NCI-H2171 treated with DMSO at 0.1 percent for 48 hours (cell line): ENCODE measurements around the gene PPFIBP2.

Experiments used
- DNase-seq: peaks from one replicate; lab custom pipeline; 2025; lab: John Stamatoyannopoulos, UW

Gene PPFIBP2

DNA sequence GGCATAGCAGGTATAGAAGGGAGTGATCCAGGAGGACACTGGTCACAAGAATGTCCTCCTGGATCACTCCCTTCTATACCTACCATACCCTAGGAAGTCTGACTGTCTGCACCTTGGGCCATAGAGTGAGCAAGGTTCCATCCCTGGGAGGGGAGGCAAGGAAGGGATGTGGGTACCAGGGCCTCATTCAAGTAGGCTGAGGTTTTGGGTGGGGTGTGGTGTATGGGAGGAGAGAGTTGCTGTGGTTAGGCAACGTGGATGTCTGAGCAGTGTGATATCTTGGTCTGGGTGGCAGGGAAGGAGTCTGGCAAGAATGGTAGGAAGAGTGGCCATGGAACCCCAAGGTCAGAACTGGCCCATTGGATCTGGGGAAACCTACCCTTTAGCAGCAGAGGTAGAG, 13.2 kb downstream of the PPFIBP2 start:
- no peak for DNase-seq

DNA sequence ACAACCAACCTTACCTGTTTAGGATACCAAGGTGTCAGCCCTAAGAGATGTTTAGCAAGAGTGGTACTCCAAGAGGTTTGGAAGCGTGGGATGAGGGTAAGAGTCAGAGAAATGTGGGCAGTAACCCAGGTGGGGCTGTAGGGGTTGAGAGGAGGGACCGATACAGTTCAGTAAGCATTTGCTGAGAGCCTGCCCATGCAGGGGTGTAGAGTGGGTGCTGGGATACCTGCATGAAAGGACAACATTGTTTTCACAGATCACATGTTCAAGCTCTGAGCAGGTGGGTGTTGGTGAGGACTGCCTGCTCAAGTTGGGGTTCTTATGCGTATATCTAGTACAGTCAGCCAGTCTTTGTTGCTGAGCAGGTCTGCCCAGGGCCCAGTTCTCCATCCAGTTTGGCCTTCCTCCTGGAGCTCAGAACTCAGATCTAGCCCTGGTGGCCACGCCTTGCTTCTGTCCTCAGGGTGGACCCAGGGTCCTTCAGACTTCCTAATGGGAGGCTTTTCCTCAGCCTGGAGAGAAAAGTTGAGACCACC, 14.8 kb downstream of the PPFIBP2 start:
- no peak for DNase-seq

DNA sequence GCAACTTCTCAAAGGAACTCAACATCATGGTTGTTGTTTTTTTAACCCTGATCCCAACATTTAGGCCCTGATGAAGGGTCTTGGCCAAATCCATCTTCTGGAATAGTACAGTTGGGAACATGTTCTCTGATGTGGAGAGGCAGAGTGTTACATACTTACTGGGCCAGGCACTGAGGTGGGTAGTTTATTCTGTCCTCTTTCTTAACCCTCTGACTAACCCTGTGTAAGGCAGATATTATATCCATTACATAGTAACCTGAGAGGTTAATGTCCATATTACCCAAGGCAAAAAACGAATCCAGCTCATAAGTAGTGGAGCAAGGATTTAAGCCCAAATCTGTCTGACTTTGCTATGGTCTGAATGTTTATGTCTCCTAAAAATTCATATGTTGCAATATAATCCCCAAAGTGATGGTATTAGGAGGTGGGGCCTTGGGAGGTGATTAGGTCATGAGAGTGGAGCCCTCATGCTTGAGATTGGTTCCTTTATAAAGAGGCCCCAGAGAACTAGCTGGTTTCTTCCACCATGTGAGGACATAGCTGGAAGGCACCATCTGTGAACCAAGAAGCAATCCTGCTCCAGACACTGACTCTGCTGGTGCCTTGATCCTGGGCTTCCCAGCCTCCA, 16.3 kb downstream of the PPFIBP2 start:
- DNase-seq = no peak

DNA sequence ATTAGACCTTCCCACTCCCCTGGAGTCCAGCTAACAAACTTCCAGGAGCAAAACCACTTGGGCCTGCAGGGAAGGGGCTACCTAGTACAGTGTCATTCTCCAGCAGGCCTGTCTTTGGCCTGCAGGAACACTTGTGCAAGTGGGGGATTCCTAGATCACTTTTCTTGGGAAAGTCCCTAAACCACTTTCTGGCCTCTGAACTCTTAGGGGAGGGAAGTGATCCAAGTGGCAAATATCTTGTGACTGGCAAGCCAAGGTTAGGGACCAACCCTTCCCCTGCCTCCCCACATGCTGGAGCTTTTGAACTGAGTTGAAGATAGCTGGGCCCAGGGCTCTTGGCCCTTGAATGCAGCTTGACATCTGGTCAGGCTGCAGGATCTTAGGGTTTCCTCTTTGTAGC, 17.2 kb downstream of the PPFIBP2 start:
- no peak for DNase-seq

DNA sequence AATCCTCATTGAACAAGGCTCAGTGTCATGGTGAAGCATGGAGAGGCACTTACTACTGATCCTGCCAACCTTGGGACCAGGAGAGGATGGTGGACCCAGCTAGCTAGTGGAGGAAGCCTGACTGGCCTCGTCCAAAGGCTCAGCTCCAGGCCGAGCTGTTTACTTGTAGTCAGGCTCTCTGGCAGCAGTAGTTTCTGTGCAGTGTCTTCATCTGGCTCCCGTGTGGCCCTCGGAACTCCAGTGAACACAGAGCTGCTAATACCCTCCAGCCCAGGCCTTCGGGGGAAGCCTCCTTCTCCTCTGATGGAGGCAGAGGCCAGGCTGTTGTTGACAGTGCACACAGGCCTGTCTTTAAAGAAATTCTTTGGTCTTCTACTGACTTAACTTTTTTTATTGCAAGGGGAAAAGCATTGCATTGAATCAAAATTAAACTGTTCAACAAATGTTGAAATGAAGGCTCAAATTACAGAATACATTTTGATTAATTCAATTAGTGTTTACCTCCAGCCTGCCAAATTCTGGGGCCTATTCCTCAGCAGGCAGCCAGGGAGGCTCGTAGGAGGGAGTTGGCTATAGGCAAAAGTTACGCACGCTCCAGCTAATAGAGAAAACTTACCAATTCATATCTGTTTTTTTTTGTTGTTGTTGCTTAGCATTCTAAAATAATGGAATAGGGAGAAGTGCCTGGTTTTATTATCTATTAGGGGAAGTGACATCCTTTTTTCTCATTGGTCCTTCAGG, 18.8 kb downstream of the PPFIBP2 start:
- DNase-seq = no peak

DNA sequence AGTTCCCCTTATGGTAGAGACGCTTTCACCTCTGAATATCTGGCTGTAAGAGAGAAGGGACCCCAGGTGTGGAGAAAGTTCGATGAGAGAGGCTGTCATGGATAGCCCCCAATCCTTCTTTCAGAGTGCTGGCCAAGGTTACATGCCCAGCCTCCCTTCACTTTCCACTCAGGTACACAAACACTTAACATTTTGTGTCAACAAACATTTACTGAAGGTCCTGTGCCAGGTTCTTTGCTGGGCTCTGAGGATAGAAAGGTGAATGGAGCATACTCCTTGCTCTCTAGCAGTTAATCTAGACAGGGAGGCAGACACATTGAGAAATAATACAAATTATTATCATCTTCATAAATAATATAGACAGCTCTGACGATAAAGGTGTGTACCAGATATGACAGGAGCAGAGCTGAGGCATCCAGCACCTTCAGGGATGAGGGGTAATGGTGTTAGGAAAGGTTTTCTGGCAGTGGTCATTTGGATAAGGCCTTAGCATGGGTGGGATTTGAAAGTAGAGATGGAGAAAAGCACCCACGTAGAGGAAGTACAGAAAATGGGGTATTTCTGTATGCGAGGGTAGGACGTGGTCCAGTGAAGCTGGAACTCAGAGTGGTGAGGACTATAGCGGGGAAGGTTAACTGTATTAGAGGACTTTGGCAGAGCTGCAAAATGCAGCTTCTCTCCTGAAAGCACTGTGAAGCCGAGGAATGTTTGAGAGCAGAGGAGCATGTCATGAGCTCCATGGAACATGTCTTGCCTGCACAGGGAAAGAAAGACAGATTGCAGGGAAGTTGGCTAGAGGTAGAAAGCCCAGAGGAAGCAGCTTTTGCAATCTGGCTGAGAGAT, 19.6 kb downstream of the PPFIBP2 start:
- DNase-seq = no peak

DNA sequence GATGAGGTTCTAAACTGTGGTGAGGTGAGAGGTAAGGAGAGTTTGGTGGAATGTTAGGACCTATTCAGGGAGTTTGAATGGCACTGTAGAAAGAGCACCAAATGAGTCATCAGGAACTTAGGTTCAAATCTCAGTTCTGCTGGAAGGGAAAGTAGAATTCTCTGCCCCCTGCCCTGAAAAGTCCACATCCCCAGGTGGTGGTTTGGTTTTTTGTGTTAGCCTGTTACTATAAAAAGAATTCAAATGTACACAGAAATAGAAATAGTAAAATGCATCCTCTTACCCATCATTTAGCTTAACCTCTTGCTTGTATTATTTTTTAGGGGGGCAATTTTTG, 20.2 kb downstream of the PPFIBP2 start:
- DNase-seq = no peak

DNA sequence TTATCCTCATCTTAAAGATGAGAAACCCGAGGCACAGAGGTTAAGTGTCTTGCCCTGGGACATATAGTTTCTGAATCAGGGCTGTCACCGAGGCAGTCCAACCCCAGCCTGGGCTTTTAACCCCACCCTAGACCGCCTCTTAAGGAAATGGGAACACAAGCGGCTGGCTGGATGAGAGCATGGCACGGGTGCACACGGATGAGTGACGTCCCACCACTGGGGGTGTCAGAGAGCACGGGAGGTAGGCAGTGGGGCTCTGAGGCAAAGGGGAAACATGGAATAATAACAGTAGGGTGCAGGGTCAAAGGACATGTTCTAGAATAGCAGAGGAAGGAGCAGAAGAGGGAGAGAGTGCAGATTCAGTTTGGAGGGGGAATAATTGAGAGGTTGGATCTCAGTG, 22.3 kb downstream of the PPFIBP2 start:
- DNase-seq = no peak

DNA sequence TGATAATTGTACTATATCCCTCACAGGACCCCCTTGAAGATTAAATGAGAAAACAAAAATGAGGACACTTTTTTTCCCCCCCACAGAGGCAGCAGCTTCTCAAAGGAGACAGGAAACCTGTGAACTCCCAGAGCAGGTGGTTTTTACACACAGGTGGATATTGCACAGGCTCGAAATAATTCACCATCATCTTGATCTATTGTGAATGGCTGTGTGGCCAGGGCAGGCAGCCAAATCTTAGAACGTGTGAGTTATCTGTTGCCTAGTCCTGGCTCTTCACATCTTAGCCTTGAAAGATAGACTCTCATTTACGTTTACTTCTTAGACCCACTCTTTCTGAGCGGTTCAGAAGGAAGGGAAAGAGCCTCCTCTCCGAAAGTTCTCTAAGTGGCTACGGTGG, 23.5 kb downstream of the PPFIBP2 start:
- DNase-seq = no peak

DNA sequence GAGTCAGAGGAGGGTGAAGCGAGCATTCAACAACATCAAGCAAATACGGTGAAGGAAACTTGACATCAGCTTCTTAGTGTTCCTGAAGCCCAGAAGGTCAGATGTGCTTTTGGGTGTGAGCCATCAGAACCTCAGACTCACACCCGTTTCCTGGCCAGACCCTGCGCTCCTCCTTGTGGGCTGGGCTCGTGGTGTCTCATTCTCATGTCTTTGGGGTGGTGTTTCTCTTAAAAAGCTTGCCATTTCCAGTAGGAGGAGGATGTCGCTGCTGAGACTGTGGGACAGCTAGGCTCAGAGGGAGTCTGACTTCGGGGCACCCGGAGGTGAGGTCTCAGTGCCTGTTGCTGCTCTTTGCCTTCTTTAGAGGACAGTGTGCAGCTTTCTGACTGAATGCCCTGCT, 24.2 kb downstream of the PPFIBP2 start:
- DNase-seq = no peak

DNA sequence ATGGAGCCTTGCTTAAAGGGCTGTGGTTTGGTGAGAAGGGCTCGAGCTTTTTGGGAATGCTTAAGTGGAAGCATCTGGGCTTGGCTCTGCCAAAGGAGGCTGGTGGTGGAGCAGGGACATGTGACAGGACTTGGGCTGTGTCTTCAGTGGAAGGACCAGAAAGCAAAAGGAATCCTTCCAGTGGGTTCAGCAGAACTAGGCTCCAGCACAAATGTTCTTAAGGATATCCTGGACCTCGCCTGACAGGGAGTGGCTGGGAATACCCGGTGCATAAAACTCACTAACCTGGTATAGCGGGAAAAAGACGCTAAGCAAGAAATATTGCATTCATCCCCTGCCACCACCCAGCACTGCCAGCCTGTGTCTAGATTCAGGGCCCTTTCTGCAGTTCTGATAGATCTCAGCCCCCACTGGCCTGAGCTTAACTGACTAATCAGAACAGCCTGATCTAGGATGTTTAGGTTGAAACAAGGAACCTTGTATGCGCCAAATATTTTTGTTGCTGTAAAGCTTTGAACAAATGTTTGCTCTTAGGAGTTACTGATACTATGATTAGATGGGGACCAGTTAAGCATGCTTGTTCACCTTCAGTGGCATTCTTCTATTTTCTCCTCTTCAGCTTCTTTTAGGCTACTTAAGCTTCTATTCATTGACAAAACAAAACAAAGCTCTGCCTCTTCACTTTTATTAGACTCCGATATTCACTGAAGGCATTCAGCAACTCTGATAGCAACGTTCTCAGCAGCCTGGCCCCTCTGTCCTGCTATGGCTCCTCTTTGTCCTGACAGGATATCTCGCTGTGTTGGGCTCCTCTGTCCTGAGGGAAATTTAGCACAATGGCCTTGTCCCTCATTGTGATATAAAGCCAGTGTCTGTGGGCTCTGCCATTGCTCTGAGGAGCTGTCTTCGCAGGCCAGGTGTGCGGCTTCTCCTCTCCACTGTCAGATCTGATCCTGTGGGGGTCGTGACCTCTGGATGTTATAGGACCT, 25.0 kb downstream of the PPFIBP2 start:
- no peak for DNase-seq

DNA sequence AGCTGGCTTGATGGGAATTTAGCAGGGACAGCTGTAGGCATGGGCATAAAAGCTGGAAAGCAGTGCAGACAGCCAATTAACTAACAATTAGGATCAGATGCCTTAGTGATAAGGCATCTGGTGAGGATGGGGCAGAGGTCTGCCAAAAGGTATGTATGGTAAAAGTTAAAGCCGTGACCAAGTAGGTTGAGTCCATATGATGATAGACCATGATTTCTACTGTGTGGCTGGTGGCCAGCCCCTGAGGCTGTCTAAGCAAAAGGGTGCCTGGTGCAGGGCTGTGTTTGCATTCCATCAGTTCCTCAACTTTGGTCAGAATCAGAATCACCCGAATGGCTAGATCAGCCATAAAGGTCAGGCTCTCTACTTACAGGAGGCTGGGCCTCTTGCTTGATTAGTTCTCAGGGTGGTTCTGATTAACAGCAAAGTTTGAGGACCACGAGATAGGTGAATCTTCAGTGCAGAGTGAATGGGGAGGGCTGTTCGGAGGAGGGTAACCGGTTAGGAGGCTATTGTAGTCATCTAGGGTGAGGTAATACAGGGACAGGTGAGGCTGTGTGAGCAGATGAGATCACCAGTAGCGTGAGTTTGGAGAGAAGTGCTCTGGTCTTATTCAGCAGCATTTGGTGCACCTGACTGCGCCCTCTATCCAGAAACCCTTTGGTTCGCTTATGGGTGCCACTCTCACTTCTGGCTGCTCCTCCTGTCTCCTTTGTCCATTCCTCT, 27.2 kb downstream of the PPFIBP2 start:
- DNase-seq = peak; percentile 1

DNA sequence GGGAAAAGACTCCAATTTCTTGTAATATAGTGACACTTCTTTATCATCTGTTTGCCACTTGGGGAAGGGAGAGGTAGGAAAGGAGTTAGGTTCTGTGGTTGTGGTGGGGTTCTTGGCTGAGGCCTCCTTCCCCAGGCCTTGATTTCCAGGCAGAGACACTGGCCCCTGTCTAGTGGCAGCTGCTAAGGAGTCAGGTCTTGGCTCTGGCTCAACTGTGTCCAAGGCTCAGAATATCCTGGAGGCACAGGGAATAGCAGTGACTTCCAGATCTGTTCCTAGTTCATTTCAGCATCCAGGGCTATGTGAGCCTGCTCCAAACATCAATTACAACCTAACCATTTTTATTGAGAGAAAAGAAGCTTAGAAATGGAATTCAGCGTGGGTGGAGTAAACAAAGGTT, 29.5 kb downstream of the PPFIBP2 start:
- DNase-seq = no peak

DNA sequence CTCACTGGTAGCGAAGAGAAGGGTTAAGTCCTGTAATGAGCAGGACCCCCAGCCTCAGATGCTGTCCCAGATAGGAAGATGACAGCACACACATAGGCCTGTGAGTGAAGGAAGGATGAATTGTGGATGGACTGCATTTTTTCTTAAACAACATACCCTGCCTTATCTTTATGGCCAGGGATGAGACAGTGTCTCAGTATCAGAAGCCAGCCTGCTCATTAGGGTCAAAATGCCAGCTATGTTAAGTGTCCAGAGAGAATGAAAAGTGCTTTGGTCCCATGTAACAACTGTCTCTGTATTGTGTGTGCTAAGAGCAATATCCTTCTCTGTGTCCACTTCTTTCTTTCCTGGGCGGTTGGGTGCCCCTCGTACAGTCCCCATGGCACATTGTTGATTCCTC, 30.2 kb downstream of the PPFIBP2 start:
- DNase-seq = no peak

DNA sequence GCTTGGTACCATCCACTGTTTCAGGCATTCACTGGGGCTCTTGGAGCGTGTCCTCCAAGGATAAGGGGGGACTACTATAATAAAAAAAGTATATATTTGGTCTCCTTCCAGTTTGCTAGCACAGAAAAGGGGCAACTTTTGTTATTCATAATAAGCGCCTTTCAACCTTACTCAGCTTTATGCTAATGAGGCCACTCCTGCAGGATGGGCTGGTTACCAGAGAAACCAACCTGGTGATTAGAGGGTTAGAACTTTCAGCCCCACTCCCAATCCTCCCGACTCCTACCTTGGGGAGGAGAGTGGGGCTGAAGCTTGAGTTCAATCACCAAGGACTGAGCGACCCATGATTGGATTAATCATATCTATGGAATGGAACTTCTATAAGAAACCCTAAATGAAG, 31.8 kb downstream of the PPFIBP2 start:
- no peak for DNase-seq

DNA sequence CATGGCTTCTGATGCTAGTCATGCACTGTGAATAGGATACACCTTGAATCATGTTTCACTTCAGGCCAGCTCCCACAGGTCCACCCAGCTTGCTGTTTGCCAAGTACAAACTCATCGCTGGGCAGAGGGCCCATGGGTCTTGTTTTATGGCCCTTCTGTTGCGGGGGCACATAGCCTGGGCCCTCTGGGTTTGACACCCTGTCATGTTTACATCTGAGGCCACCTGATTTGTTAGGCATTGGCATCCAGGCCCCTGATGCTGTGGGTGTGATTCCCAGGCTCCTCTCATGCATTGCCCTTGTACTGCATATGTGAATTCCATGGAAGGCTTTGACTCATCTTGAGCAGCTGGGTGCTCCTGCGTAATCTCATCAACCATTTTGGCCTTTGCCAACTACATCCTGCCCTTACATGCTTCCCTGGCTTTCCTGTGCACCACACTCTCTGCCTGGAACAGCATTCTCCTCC, 32.6 kb downstream of the PPFIBP2 start:
- no peak for DNase-seq

DNA sequence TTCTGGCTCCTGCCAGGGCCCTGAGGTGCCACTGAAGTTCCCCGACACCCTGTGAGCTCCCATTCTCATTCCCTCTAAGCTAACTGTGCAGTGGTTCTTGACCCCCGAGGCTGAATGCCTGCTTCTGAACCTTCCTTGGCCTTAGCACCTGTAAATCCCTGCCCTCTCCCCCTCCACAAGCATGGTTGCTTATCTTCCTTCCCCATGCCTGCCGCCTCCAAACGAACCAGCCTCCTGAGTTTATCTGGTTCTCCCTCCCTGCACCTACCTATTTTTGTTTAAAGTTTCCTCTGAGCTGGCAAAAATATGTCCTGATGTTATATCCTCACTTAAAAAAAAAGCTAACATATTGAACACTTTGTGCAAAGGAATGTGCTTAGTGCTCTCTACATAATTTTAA, 33.9 kb downstream of the PPFIBP2 start:
- DNase-seq = no peak

DNA sequence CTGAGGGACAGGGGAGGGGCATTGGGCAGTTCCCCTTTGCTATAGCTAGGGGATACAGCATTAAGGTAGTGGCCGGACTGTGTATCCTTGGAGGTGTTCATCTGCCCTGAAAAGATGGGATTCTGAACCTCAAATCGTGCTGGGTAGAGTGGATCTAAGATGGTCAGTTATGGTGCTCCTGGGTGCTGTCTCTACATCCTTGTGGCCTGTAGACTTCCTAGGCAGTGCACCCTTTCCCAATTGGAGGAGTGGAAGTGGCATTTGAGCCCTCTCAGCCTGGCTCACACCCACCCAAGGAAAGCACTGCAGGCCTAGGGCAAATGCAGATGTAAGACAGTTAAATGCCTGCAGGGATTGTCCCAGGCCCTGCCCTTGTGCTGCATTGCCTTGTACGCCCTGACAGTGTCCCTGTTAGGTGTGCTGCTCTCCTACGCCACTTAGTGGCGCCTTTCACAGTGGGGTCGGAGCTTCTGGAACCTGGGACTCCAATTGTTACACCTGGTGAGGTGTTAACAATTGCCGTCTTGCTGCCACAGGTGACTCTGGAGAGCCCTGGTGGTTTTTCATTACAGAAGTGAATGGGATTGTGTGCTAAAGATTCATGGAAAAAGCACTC, 35.0 kb downstream of the PPFIBP2 start:
- no peak for DNase-seq

DNA sequence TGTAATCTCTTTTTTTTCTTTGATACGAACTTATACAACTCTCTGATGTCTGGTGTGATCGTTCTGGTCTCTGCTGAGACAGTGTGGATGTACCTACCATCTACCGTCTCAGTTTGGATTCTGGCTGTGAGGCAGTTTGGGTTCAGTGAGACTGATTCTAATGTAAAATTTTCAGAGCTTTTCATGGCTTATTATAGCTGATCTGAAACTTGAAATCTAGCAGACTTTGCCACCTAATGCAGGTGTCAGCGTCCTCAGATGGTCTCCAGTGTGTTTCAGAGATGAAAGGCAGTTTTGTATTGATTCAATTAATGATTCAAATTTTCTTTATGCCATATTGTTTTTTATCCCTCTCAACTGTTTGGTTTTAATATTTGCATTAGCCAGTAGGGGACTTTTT, 35.9 kb downstream of the PPFIBP2 start:
- DNase-seq = no peak

DNA sequence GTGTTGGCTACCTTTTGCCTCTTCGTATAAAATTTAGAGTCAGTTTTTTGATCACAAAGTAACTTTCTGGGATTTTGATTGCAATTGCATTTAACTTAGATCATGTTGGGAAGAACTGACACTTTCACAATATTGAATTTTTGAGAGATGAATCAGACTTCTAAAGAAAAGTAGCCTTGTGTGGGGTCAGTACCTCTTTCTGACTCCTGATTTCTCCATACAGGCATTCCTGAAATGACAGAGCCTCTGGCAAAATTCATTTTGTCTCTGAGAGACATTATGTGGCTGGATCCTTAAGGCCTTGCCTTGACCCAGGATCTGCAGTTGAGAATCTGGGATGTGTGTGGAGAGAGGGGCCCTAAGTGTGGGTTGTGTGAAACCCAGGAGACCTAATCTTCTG, 37.8 kb downstream of the PPFIBP2 start:
- no peak for DNase-seq

DNA sequence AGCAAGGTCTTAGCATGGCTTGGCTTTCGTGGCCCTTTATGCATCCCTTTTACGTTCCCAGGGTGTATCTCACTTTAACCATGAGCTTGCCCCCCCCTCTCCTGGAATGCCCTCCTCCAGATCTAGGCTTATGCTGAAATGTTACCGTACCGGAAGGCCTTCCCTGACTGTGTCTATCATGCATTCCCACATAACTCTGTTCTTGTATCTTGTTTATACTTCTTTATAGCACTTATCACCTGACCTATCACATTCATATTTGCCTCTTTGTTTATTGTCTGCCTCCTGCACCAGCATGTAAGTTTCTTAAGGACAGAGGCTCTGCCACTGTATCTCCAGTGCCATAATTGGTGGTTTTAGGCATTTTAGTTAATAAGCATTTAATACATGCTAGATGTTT, 38.9 kb downstream of the PPFIBP2 start:
- no peak for DNase-seq
